GM12801 (cell line): Measurements from ENCODE around the gene CLMP.

Experiments
- TF ChIP-seq, protein P1 (sequence below): IDR thresholded peaks from one replicate; pipeline ENCODE4 v1.5.1; 2011; ENCODE audit warnings: control low read depth; ENCODE audit not compliant: insufficient read length; ENCODE audit errors: extremely low read depth

The CLMP gene

GRCh38 chr11:123100379-123101085, 94.5 kb downstream of the CLMP start:
- TF ChIP-seq, protein P1, sequence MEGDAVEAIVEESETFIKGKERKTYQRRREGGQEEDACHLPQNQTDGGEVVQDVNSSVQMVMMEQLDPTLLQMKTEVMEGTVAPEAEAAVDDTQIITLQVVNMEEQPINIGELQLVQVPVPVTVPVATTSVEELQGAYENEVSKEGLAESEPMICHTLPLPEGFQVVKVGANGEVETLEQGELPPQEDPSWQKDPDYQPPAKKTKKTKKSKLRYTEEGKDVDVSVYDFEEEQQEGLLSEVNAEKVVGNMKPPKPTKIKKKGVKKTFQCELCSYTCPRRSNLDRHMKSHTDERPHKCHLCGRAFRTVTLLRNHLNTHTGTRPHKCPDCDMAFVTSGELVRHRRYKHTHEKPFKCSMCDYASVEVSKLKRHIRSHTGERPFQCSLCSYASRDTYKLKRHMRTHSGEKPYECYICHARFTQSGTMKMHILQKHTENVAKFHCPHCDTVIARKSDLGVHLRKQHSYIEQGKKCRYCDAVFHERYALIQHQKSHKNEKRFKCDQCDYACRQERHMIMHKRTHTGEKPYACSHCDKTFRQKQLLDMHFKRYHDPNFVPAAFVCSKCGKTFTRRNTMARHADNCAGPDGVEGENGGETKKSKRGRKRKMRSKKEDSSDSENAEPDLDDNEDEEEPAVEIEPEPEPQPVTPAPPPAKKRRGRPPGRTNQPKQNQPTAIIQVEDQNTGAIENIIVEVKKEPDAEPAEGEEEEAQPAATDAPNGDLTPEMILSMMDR, result no peak

DNA sequence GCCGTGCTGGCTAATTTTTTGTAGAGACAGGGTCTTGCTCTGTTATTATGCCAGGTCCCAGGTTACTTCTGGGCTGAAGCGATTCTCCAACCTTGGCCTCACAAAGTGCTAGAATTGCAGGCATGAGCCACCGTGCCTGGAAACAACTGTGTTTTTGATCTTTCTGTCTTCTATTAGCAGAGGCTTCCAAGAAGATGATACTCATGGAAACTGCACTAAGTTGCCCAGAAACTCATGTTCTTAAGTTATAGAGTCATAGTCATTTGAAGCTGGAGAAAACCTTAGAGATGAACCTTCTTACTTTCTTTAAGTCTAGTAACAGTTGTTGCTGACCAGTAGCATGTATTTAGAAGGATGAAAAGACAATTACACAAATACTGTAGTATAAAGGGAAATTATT, 96.1 kb downstream of the CLMP start:
- TF ChIP-seq, protein P1, result no peak

- TF ChIP-seq, protein P1, result no peak
Observed at GRCh38 chr11:123093739-123094138, 101.3 kb downstream of the CLMP start.

- TF ChIP-seq, protein P1, result no peak
Observed at GRCh38 chr11:123091506-123091905, 103.5 kb downstream of the CLMP start.

DNA sequence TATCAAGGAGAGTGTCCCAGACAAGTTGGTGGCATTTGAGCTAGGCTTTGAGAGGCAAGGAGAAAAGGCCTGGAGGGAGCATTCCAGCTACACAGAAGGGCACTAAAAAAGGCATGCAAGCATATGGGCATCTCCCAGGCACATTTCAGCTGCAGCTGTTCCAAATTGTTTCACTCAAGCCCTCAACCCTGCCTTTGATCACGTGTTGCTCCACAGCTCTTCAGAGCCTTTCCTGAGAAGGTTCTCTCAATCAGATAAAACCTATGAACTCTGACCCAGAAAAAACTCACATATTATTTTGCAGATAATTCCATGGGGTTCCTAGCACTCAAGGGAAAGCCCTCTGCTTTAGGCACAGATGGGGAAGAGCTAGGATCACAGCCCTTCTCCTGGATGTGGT, 108.7 kb downstream of the CLMP start:
- TF ChIP-seq, protein P1, result no peak

- TF ChIP-seq, protein P1, result no peak
Observed at GRCh38 chr11:123085497-123085896, 109.6 kb downstream of the CLMP start.

GRCh38 chr11:123084454-123084853, 110.6 kb downstream of the CLMP start:
- TF ChIP-seq, protein P1, result no peak

DNA sequence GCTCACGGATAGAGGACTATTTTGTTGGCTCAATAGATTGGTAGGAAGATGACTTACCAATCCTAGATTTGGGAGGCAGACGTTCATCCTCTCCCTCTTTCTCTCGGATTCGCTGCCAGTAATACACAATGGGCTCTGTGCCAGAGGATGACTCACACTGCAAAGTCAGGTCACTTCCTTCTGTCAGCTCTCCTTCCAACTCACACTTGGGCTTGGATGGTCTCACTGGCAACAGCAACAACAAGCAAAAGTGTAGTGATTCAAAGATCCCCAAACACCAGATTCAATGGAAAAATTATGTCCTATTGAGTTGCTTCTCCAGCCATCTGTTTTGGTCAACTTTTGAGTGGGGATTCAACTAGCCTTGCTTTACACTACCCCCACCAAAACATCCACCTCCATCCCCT, 111.4 kb downstream of the CLMP start:
- TF ChIP-seq, protein P1, result no peak
